ENCODE results near the gene MRPL10. TPM values are rescaled to one million over a fixed set of nuclear protein-coding genes. Genes with fewer than 3 reads are reported as not detected.
"Not testable (repeated sequence)": the region's sequence is repeated elsewhere in the genome, so short reads cannot be mapped to it uniquely, and the experiment has no call there.

Gene MRPL10
- total RNA-seq, 1 donor from 2014 or later = 53.6 TPM

- DNase-seq (ENCODE audit: low read depth) = no peak
These were observed 38.4 kb downstream of the MRPL10 start for GRCh38 chr17:47792979-47793378.

GRCh38 chr17:47792457-47792856 is 38.9 kb downstream of the MRPL10 start:
- no peak for DNase-seq (ENCODE audit: low read depth)

- no peak for DNase-seq (ENCODE audit: low read depth)
These were observed 40.3 kb downstream of the MRPL10 start for GRCh38 chr17:47791025-47791424.

- DNase-seq (ENCODE audit: low read depth) = peak; percentile 43
These were observed 41.5 kb downstream of the MRPL10 start for GRCh38 chr17:47789611-47790561.

- DNase-seq (ENCODE audit: low read depth) = peak; percentile 62
These were observed 45.7 kb downstream of the MRPL10 start for GRCh38 chr17:47785538-47786123.

- no peak for DNase-seq (ENCODE audit: low read depth)
These were observed 49.9 kb downstream of the MRPL10 start for GRCh38 chr17:47781397-47781796.

- no peak for DNase-seq (ENCODE audit: low read depth)
These were observed 53.1 kb downstream of the MRPL10 start for GRCh38 chr17:47778184-47778635.

GRCh38 chr17:47776330-47777197 is 54.8 kb downstream of the MRPL10 start:
- DNase-seq (ENCODE audit: low read depth) = peak; percentile 52

GRCh38 chr17:47774987-47775580 is 56.3 kb downstream of the MRPL10 start:
- DNase-seq (ENCODE audit: low read depth) = no peak

- no peak for DNase-seq (ENCODE audit: low read depth)
These were observed 57.0 kb downstream of the MRPL10 start for GRCh38 chr17:47774331-47774730.

GRCh38 chr17:47773649-47774048 is 57.7 kb downstream of the MRPL10 start:
- DNase-seq (ENCODE audit: low read depth) = not testable (repeated sequence)

Other genes with a start within 250 kb of the MRPL10 start
- gene KPNB1, start 181.6 kb downstream of the MRPL10 start, total RNA-seq = 230 and 249 TPM in 2 replicates
- gene TBKBP1, start 137.4 kb downstream of the MRPL10 start, total RNA-seq = 13.7 and 18.0 TPM in 2 replicates
- gene TBX21, start 98.3 kb downstream of the MRPL10 start, total RNA-seq = not detected in 2 replicates
- gene OSBPL7, start 9.7 kb downstream of the MRPL10 start, total RNA-seq = 18.6 and 32.1 TPM in 2 replicates
- 0.05 and 0.21 TPM in 2 replicates for gene LRRC46, start 129 bp upstream of the MRPL10 start, total RNA-seq
- gene SCRN2, start 9.7 kb upstream of the MRPL10 start, total RNA-seq = 111 and 158 TPM in 2 replicates
- 0.05 and 0.16 TPM in 2 replicates for gene SP6, start 19.6 kb upstream of the MRPL10 start, total RNA-seq
- 1.8 and 3.1 TPM in 2 replicates for gene SP2, start 64.7 kb upstream of the MRPL10 start, total RNA-seq
- gene PNPO, start 110.0 kb upstream of the MRPL10 start, total RNA-seq = 29.3 and 43.5 TPM in 2 replicates
- gene PRR15L, start 126.3 kb upstream of the MRPL10 start, total RNA-seq = not detected in 2 replicates
- 105 and 148 TPM in 2 replicates for gene CDK5RAP3, start 139.6 kb upstream of the MRPL10 start, total RNA-seq
- gene COPZ2, start 206.3 kb upstream of the MRPL10 start, total RNA-seq = 45.8 and 57.6 TPM in 2 replicates
- gene NFE2L1, start 216.8 kb upstream of the MRPL10 start, total RNA-seq = 306 and 426 TPM in 2 replicates

Measured in myocyte (in vitro differentiated cells).